Activated CD4-positive, alpha-beta T cell treated with anti-CD3 and anti-CD28 coated beads, Interleukin-2, amount 10 ng/mL, durations not matched to agents 7 days and 5 days (primary cell): ENCODE measurements around the gene PGBD5. TPM values are rescaled to one million over a fixed set of nuclear protein-coding genes. Genes with fewer than 3 reads are reported as not detected.
"Not testable (repeated sequence)": the region's sequence is repeated elsewhere in the genome, so short reads cannot be mapped to it uniquely, and the experiment has no call there.

ENCODE experiments used
- CTCF ChIA-PET: fragments of 350-600 bp; sonication (Branson Sonifier 250); formaldehyde crosslinking; loops from one replicate; lab custom pipeline; 2021; ENCODE audit warnings: antibody characterized with exemption; lab: Charles Lee
- POLR2A ChIA-PET: fragments of 350-600 bp; sonication (Branson Sonifier 250); formaldehyde crosslinking; loops from one replicate; lab custom pipeline; 2021; ENCODE audit warnings: antibody characterized with exemption; lab: Charles Lee
- DNase-seq: peaks from one replicate; pipeline ENCODE4 v3.0.0-alpha.2; 2020
- H3K27ac Mint-ChIP-seq: one replicate; pipeline ENCODE4 v1.8.0; 2021; ENCODE audit warnings: mild to moderate bottlenecking, moderate library complexity, mixed read lengths
- H3K27me3 Mint-ChIP-seq: one replicate; pipeline ENCODE4 v1.8.0; 2021; ENCODE audit warnings: mixed read lengths
- H3K36me3 Mint-ChIP-seq: one replicate; pipeline ENCODE4 v1.8.0; 2021; ENCODE audit warnings: low read depth, mixed read lengths
- H3K4me1 Mint-ChIP-seq: one replicate; pipeline ENCODE4 v1.8.0; 2021; ENCODE audit warnings: mixed read lengths
- H3K4me3 Mint-ChIP-seq: one replicate; pipeline ENCODE4 v1.8.0; 2021; ENCODE audit warnings: mild to moderate bottlenecking, moderate library complexity, mixed read lengths
- H3K9me3 Mint-ChIP-seq: one replicate; pipeline ENCODE4 v1.8.0; 2021; ENCODE audit warnings: mixed read lengths
- total RNA-seq, 2 experiments: library from RNA; stranded (reverse); gene quantifications; one replicate each; pipeline ENCODE4 v1.2.3, GENCODE V29; 2021

The PGBD5 gene
- total RNA-seq, 2 experiments from 2014 or later: not detected

DNA sequence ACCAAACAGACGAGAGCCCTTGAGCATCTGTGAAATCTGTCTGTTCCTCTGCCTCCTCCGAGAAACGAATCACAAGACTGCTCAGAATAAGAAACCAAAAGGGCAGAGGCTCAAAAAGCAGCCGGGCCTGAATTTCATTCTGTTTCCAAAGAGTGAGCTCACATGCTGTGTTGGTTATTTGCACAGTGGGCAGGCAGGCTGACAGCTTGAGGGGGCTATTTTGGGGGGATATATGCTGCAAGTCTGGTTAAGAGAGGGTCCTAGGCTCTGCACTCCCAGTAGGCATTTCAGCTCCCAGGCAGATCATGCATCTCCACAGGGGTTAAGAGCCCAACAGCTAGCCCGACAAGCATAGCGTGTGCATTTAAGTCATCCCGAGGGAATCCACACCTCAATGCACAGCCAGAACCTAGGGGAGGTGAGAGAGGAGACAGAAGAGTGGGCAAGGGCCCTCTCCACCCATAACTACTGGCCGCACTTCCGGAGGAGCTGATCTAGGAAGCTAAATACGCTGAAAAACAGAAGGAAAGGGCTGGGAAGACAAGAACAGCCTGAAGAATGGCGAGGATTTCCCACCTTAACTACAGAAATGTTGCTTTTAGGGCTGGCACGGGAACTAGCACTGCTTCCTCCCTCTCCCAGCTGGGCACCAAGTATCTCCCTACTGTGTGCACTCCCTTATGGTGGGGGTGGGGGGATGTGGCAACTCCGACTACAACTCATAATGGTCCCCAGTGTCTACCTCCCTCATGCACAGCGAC, 3.7 kb downstream of the PGBD5 start:
- H3K36me3 Mint-ChIP-seq: no peaks in the 10 kb centered on the region
- ChIA-PET POLR2A (no interaction called here), CTCF (no interaction called here)
- no peak overlapping the region for H3K4me3 Mint-ChIP-seq
- H3K4me1 Mint-ChIP-seq: peaks cover 17% of the 10 kb centered on the region
- H3K9me3 Mint-ChIP-seq: peaks cover 2% of the 10 kb centered on the region
- no peak for DNase-seq
- H3K27me3 Mint-ChIP-seq: peaks cover 57% of the 10 kb centered on the region
- no peak overlapping the region for H3K27ac Mint-ChIP-seq

DNA sequence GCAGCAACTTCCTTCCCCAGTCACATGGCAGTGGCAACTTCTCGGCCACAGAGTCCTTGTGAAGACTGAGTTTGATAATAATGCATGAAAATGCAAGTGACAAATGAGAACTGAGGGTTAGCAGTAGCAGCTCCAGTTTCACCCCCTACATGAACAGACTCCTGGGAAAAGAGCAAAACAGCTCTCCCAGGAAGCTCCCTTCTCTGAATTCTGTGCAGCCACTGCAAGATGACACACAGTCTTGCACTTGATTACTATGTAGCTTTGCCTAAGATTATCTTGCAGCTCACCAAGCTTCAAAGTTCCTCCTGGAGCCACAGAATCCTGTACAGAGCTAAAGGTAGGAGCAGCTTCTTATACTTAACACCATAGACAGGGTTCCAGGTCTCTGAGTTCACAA, 4.7 kb downstream of the PGBD5 start:
- H3K27ac Mint-ChIP-seq: no peak overlapping the region
- ChIA-PET CTCF (no interaction called here), POLR2A (no interaction called here)
- DNase-seq: no peak
- peaks cover 51% of the 10 kb centered on the region for H3K27me3 Mint-ChIP-seq
- H3K4me1 Mint-ChIP-seq: peaks cover 11% of the 10 kb centered on the region
- H3K9me3 Mint-ChIP-seq: peaks cover 2% of the 10 kb centered on the region
- H3K36me3 Mint-ChIP-seq: no peaks in the 10 kb centered on the region
- no peak overlapping the region for H3K4me3 Mint-ChIP-seq

DNA sequence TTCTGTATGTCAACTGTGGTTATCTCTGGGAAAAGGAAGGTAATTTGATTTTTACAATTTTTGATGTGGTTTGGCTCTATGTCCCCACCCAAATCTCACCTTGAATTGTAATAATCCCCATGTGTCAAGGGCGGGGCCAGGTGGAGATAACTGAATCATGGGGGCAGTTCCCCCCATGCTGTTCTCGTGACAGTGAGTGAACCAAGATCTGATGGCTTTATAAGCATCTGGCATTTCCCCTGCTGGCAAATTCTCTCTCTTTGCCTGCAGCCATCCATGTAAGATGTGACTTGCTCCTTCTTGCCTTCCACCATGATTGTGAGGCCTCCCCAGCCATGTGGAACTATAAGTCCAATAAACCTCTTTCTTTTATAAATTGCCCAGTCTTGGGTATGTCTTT, 5.8 kb downstream of the PGBD5 start:
- DNase-seq, POLR2A ChIA-PET, CTCF ChIA-PET, H3K36me3 Mint-ChIP-seq, H3K9me3 Mint-ChIP-seq, H3K27ac Mint-ChIP-seq, H3K4me3 Mint-ChIP-seq: not testable (repeated sequence)
- H3K4me1 Mint-ChIP-seq: peaks cover 11% of the 10 kb centered on the region
- H3K27me3 Mint-ChIP-seq: peaks cover 54% of the 10 kb centered on the region

DNA sequence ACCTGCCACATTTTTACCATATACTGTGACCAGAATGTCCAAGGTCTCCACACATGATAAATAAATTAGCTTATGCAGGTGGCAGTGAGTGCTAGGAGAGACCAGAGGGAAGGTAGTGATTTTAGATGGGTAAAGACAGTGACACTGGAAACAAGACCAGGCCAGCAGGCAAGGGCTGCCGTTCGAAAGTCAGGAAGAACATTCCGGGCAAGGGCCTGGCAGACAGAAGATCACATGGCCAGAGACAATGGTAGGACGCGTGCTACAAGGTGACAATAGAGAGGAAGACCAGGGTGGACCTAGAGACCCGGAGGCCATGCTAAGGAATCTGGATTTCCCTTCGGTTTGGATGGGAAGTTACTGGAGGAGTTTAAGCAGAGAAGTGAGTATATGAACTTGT, 9.7 kb downstream of the PGBD5 start:
- POLR2A ChIA-PET: no interaction called here
- CTCF ChIA-PET: no interaction called here
- no peak for DNase-seq
- peaks cover 2% of the 10 kb centered on the region for H3K9me3 Mint-ChIP-seq
- no peaks in the 10 kb centered on the region for H3K4me1 Mint-ChIP-seq
- no peaks in the 10 kb centered on the region for H3K36me3 Mint-ChIP-seq
- H3K27me3 Mint-ChIP-seq: peaks cover 23% of the 10 kb centered on the region
- no peak overlapping the region for H3K27ac Mint-ChIP-seq
- no peak overlapping the region for H3K4me3 Mint-ChIP-seq

DNA sequence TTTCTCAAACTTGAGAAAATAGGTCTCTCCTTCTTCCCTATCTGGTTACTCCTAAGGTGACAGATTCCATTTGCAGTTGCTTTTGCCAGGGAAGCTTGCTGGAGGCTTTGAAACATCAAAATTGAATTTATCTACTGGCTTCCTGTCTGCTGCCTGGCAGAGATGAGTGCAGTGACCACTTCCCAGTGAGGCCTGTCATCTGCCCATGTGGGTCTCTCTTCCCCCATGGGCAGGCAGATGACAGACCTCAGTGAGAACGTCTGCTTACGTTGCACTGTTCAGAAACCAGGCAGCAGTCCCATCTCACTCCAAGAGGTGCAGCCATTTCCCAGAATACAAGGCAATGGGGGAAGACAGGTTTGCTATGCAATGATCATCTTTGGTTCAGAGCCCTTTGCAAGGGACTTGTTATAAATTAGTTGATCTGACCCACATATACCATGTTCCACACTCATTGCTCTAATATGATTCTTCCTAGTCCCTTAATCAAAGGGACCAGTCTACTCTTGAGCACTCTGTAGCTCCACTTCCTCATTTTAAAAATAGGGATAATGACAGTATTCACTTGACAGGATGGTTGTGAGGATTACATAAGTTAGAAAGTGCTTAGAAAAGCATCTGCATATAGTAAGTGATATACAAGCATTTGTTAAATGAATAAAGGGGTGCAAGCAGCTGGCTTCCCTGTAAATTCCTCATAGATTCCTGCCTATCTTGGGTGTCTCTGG, 10.6 kb downstream of the PGBD5 start:
- Mint-ChIP-seq H3K36me3 (no peaks in the 10 kb centered on the region), H3K9me3 (peaks cover 2% of the 10 kb centered on the region), H3K27ac (no peak overlapping the region), H3K27me3 (peaks cover 18% of the 10 kb centered on the region), H3K4me3 (no peak overlapping the region), H3K4me1 (no peaks in the 10 kb centered on the region)
- DNase-seq: no peak
- ChIA-PET CTCF (no interaction called here), POLR2A (no interaction called here)

DNA sequence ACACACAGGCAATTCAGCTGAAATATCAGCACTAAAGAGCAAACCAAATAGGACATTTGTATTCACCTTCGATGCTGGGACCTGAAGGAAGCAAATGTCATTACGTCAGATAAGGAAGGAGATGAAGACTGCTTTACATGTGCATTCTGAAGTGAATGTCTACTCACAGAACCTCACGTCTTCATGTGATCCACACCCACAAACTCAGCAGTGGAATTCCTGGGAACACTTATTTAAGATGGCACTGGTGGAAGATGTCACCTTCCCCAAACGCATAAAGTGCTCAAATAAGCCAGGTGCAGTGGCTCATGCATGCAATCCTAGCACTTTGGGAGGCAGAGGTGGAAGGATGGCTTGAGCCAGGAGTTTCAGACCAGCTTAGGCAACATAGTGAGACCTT, 11.4 kb downstream of the PGBD5 start:
- DNase-seq: no peak
- ChIA-PET CTCF (no interaction called here), POLR2A (no interaction called here)
- Mint-ChIP-seq H3K4me1 (no peaks in the 10 kb centered on the region), H3K27ac (no peak overlapping the region), H3K27me3 (peaks cover 15% of the 10 kb centered on the region), H3K36me3 (no peaks in the 10 kb centered on the region), H3K4me3 (no peak overlapping the region), H3K9me3 (no peaks in the 10 kb centered on the region)

DNA sequence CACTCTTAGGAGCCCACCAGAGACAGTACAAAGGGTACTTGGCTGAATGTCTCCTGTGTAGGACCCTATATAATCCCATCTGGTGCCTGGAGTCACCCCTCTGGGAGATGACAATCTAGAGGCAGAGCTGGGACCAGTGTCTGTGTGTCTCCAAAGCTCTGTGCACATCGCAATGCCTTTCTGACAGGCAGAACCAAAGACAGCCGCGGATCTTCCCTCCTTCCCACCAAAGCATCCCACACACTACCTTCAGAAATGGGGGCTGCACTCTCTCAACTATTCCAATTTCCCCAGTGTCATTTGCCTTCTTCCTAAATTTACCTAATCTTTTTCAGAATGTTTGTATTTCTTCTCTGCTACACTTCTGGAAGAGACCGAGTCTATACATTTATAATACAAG, 12.0 kb downstream of the PGBD5 start:
- ChIA-PET CTCF (no interaction called here), POLR2A (no interaction called here)
- no peaks in the 10 kb centered on the region for H3K4me1 Mint-ChIP-seq
- no peaks in the 10 kb centered on the region for H3K36me3 Mint-ChIP-seq
- H3K27me3 Mint-ChIP-seq: peaks cover 18% of the 10 kb centered on the region
- no peak overlapping the region for H3K4me3 Mint-ChIP-seq
- H3K27ac Mint-ChIP-seq: no peak overlapping the region
- no peaks in the 10 kb centered on the region for H3K9me3 Mint-ChIP-seq
- DNase-seq: no peak

DNA sequence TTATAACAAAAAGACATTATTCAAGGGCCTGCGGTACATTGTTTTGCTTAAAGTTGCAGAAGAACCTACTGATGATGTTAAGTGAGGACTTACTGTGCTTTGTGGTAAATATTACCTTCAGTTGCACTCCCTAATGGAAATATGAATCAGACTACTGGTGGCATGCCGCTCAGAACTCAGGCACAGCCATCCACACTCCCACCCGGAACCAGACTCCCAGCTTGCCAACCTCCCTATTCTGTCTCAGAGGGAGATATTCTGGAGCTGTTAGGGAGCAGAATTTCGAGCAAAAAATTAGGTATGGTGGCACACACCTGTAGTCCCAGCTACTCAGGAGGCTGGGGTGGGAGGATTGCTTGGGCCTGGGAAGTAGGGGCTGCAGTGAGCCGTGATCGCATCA, 13.1 kb downstream of the PGBD5 start:
- Mint-ChIP-seq H3K36me3 (no peaks in the 10 kb centered on the region), H3K4me1 (no peaks in the 10 kb centered on the region), H3K9me3 (no peaks in the 10 kb centered on the region), H3K27ac (no peak overlapping the region), H3K4me3 (no peak overlapping the region), H3K27me3 (peaks cover 19% of the 10 kb centered on the region)
- ChIA-PET POLR2A (no interaction called here), CTCF (no interaction called here)
- DNase-seq: no peak

DNA sequence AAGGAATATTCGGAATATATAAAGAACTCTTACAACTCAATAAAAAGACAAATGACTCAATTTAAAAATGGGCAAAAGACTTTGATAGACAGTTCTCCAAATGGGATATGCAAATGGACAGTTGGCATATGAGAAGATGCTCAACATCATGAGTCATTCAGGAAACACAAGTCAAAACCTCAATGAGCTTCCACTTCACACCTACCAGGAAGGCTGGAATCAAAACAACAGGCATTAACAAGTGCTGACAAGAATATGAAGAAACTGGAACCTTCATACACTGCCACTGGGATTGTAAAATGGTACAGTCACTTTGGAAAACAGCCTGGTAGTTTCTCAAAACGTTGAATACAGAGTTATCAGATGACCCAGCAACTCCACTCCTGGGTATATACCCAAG, 17.2 kb downstream of the PGBD5 start:
- H3K36me3 Mint-ChIP-seq: no peaks in the 10 kb centered on the region

DNA sequence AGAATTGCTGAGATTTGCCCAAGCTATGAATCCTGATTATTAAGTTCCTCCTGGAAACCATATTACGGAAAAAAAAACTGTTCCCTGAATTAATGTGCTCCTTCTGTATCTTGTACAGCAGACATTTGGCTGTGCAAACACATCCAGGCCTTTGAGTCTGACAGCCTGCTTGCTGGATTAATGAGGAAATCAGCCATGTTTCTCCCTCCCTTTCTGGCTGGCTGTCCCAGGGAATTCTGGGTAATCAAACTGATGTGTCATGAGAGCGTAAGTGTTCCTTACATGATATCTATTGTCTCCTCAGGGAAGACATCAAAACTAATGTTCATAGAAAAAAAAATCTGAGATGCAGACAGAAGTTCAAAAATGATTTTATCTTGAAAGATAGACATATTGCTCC, 18.8 kb downstream of the PGBD5 start:
- Mint-ChIP-seq H3K27ac (no peak overlapping the region), H3K36me3 (no peaks in the 10 kb centered on the region), H3K27me3 (peaks cover 12% of the 10 kb centered on the region), H3K9me3 (no peaks in the 10 kb centered on the region), H3K4me1 (no peaks in the 10 kb centered on the region), H3K4me3 (no peak overlapping the region)
- no peak for DNase-seq
- CTCF ChIA-PET: no interaction called here
- POLR2A ChIA-PET: no interaction called here

More for the DNA sequence above, 17.2 kb downstream of the PGBD5 start:
- no peak for DNase-seq
- no peak overlapping the region for H3K4me3 Mint-ChIP-seq
- H3K9me3 Mint-ChIP-seq: no peaks in the 10 kb centered on the region
- H3K27me3 Mint-ChIP-seq: peaks cover 12% of the 10 kb centered on the region
- H3K27ac Mint-ChIP-seq: no peak overlapping the region
- ChIA-PET CTCF (no interaction called here), POLR2A (no interaction called here)
- H3K4me1 Mint-ChIP-seq: no peaks in the 10 kb centered on the region

DNA sequence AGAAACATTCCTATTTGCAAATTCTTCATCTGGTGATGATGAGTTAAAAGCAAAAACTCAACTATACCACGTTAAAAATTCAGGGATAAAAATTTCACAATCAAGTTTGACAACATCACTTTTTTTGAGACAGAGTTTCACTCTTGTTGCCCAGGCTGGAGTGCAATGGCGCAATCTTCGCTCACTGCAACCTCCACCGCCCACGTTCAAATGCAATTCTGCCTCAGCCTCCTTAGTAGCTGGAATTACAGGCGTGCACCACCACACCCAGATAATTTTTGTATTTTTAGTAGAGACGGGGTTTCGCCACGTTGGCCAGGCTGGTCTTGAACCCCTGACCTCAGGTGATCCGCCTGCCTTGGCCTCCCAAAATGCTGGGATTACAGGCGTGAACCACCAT, 19.4 kb downstream of the PGBD5 start:
- H3K4me1 Mint-ChIP-seq, DNase-seq, H3K9me3 Mint-ChIP-seq, H3K4me3 Mint-ChIP-seq, H3K27ac Mint-ChIP-seq, H3K36me3 Mint-ChIP-seq, POLR2A ChIA-PET, CTCF ChIA-PET: not testable (repeated sequence)
- H3K27me3 Mint-ChIP-seq: peaks cover 12% of the 10 kb centered on the region

DNA sequence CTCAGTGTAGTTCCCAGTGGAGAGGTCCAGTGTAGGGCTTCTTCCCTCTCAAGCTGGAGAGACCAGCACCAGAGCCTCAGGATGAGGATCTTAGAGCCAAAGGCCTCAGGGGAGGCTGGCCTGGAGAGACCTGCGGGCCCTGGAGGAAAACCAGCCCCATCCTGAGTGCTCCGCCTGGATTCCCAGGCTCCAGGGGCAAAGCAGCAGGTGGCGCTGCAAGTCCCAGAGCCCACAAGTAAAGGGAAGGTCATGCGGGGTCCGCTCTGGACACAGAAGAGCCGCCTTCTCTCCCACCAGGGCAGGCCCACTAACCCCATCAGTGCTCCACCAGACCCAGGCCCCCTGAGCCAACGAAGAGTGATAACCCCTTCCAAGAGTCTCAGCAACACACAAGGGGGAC, 22.7 kb downstream of the PGBD5 start:
- H3K27me3 Mint-ChIP-seq: no peaks in the 10 kb centered on the region
- H3K9me3 Mint-ChIP-seq: no peaks in the 10 kb centered on the region
- H3K4me1 Mint-ChIP-seq: no peaks in the 10 kb centered on the region
- no peak overlapping the region for H3K4me3 Mint-ChIP-seq
- ChIA-PET CTCF (no interaction called here), POLR2A (no interaction called here)
- H3K27ac Mint-ChIP-seq: no peak overlapping the region
- no peaks in the 10 kb centered on the region for H3K36me3 Mint-ChIP-seq
- DNase-seq: no peak

DNA sequence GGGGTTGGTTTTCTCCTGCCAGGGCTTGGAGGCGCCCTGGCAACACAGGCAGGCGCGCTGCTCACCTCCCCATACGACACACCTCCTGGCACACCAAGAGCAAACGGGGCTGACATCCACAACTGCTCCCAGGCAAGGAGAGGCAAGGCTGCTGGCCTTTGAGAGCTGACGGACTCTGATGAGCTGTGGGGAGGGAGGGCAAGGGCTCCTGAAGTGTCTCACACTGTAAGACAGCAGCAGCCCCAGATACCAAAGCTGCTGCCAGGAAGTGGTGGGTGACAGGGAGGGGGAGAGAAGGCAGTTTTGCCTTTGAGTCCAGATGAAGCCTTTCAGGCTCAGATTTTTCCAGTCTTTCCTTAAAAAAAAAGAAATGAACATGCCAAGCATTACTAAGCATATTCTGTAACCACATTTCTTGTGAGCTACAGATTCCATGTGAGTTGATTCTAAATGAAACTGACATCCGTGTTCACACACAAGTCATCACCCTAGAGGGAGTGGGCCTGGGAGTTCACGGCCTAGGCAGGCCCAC, 24.3 kb downstream of the PGBD5 start:
- CTCF ChIA-PET: no interaction called here
- Mint-ChIP-seq H3K9me3 (no peaks in the 10 kb centered on the region), H3K36me3 (no peaks in the 10 kb centered on the region), H3K27me3 (no peaks in the 10 kb centered on the region), H3K4me3 (no peak overlapping the region), H3K4me1 (no peaks in the 10 kb centered on the region), H3K27ac (no peak overlapping the region)
- POLR2A ChIA-PET: no interaction called here
- DNase-seq: no peak
